ENCODE data around the gene ZNHIT2.

ZNHIT2 gene

GRCh38 chr11:65109231-65110198 lies 8.0 kb downstream of the ZNHIT2 start:
- Histone ChIP-seq H3K9me3 (ENCODE audit: insufficient read depth, low read length, severe bottlenecking) (no peaks in the 10 kb centered on the region), H3K27ac (ENCODE audit: low read length) (no peak overlapping the region)

GRCh38 chr11:65108469-65109123 lies 8.9 kb downstream of the ZNHIT2 start:
- Histone ChIP-seq H3K36me3 (ENCODE audit: insufficient read depth, low read length) (peaks cover 63% of the 10 kb centered on the region), H3K4me1 (ENCODE audit: insufficient read depth, low read length) (peaks cover 34% of the 10 kb centered on the region), H3K27me3 (ENCODE audit: insufficient read depth, low read length, poor library complexity) (no peaks in the 10 kb centered on the region), H3K4me2 (ENCODE audit: insufficient read depth, low read length) (no peak overlapping the region), H3K4me3 (ENCODE audit: low read depth in 1 of 2, low read length in 2 of 2) (no peak overlapping the region), H3K27ac (ENCODE audit: low read length) (no peak overlapping the region), H3K79me2 (ENCODE audit: insufficient read depth, low read length) (peaks cover 45% of the 10 kb centered on the region), H4K20me1 (ENCODE audit: insufficient read depth, low read length) (peaks cover 33% of the 10 kb centered on the region), H2AFZ (ENCODE audit: low read depth, low read length) (no peak overlapping the region), H3K9me3 (ENCODE audit: insufficient read depth, low read length, severe bottlenecking) (no peaks in the 10 kb centered on the region), H3K9ac (ENCODE audit: low read depth, low read length) (no peak overlapping the region)
- ATAC-seq (ENCODE audit: insufficient read depth, low read depth), result no peak
- DNase-seq, result no peak
- TF ChIP-seq CTCF (IDR thresholded peaks at IDR 0.05; ENCODE audit: borderline replicate concordance, extremely low read depth, low read length, poor library complexity, severe bottlenecking) (no peak), EZH2 (IDR thresholded peaks at IDR 0.05; ENCODE audit: borderline replicate concordance, low read depth, low read length, severe bottlenecking) (no peak)

More at GRCh38 chr11:65109231-65110198, 8.0 kb downstream of the ZNHIT2 start:
- H2AFZ ChIP-seq (ENCODE audit: low read depth, low read length), result no peak overlapping the region
- peaks cover 33% of the 10 kb centered on the region for H4K20me1 ChIP-seq (ENCODE audit: insufficient read depth, low read length)
- no peak for TF ChIP-seq EZH2 (IDR thresholded peaks at IDR 0.05; ENCODE audit: borderline replicate concordance, low read depth, low read length, severe bottlenecking)
- TF ChIP-seq CTCF (IDR thresholded peaks at IDR 0.05; ENCODE audit: borderline replicate concordance, extremely low read depth, low read length, poor library complexity, severe bottlenecking), result no peak
- no peak overlapping the region for H3K4me2 ChIP-seq (ENCODE audit: insufficient read depth, low read length)
- no peak overlapping the region for H3K9ac ChIP-seq (ENCODE audit: low read depth, low read length)
- H3K27me3 ChIP-seq (ENCODE audit: insufficient read depth, low read length, poor library complexity), result no peaks in the 10 kb centered on the region
- no peak overlapping the region for H3K4me3 ChIP-seq (ENCODE audit: low read depth in 1 of 2, low read length in 2 of 2)
- peaks cover 43% of the 10 kb centered on the region for H3K79me2 ChIP-seq (ENCODE audit: insufficient read depth, low read length)
- H3K4me1 ChIP-seq (ENCODE audit: insufficient read depth, low read length), result peaks cover 40% of the 10 kb centered on the region
- ATAC-seq (ENCODE audit: insufficient read depth, low read depth) (no peak), DNase-seq (no peak)
- peaks cover 57% of the 10 kb centered on the region for H3K36me3 ChIP-seq (ENCODE audit: insufficient read depth, low read length)

GRCh38 chr11:65107751-65108468 lies 9.6 kb downstream of the ZNHIT2 start:
- DNase-seq, result no peak
- ATAC-seq (ENCODE audit: insufficient read depth, low read depth), result no peak
- H3K79me2 ChIP-seq (ENCODE audit: insufficient read depth, low read length), result peaks cover 45% of the 10 kb centered on the region
- no peaks in the 10 kb centered on the region for H3K9me3 ChIP-seq (ENCODE audit: insufficient read depth, low read length, severe bottlenecking)
- H3K4me2 ChIP-seq (ENCODE audit: insufficient read depth, low read length), result no peak overlapping the region
- TF ChIP-seq EZH2 (IDR thresholded peaks at IDR 0.05; ENCODE audit: borderline replicate concordance, low read depth, low read length, severe bottlenecking), result no peak
- no peak for TF ChIP-seq CTCF (IDR thresholded peaks at IDR 0.05; ENCODE audit: borderline replicate concordance, extremely low read depth, low read length, poor library complexity, severe bottlenecking)
- H3K4me1 ChIP-seq (ENCODE audit: insufficient read depth, low read length), result peaks cover 28% of the 10 kb centered on the region
- no peaks in the 10 kb centered on the region for H3K27me3 ChIP-seq (ENCODE audit: insufficient read depth, low read length, poor library complexity)
- peaks cover 65% of the 10 kb centered on the region for H3K36me3 ChIP-seq (ENCODE audit: insufficient read depth, low read length)
- no peak overlapping the region for H3K9ac ChIP-seq (ENCODE audit: low read depth, low read length)
- no peak overlapping the region for H3K4me3 ChIP-seq (ENCODE audit: low read depth in 1 of 2, low read length in 2 of 2)
- H4K20me1 ChIP-seq (ENCODE audit: insufficient read depth, low read length), result peaks cover 34% of the 10 kb centered on the region
- H2AFZ ChIP-seq (ENCODE audit: low read depth, low read length), result no peak overlapping the region
- no peak overlapping the region for H3K27ac ChIP-seq (ENCODE audit: low read length)

All from DND-41 (cell line).